Measurements from ENCODE around the gene SIL1. TPM values are rescaled to one million over a fixed set of nuclear protein-coding genes. Genes with fewer than 3 reads are reported as not detected.

Gene SIL1
- total and polyA plus RNA-seq, 9 of the 15 experiments (the other 6 are each of a cell fraction or from before 2014, with no cell fraction given), result 1.3 to 30.5 (median 18.1) TPM

- H3K9me3 ChIP-seq (replicated peaks; ENCODE audit: control insufficient read depth, insufficient read depth, low read depth, low read length), result no peaks in the 10 kb centered on the region
- no peaks in the 10 kb centered on the region for H4K20me1 ChIP-seq (replicated peaks; ENCODE audit: control insufficient read depth, insufficient read depth, low read length)
- no peak for TF ChIP-seq ZNF780A (CRISPR knock-in tag; IDR thresholded peaks at IDR 0.05)
- TF ChIP-seq BMI1 (IDR thresholded peaks at IDR 0.05; ENCODE audit: low read length), result no peak
- no peak for TF ChIP-seq MEF2D (tag; conservative IDR thresholded peaks at IDR 0.05; ENCODE audit: low read depth)
- no peak for TF ChIP-seq LARP7 (IDR thresholded peaks at IDR 0.05)
- TF ChIP-seq NFE2 (IDR thresholded peaks at IDR 0.05; ENCODE audit: low read depth), result no peak
- no peak for TF ChIP-seq ETV1 (tag; conservative IDR thresholded peaks at IDR 0.05; ENCODE audit: low read depth)
- no peak for TF ChIP-seq ZNF143 (CRISPR knock-in tag; IDR thresholded peaks at IDR 0.05)
- 0% methylated on average over 2 of the region's 2 CpGs for WGBS (ENCODE audit: insufficient coverage, low coverage, missing lambda C conversion rate)
- H3K9me1 ChIP-seq (ENCODE audit: control insufficient read depth, insufficient read depth, low read length), result no peaks in the 10 kb centered on the region
- H3K79me2 ChIP-seq (ENCODE audit: control insufficient read depth, insufficient read depth, low read length), result no peaks in the 10 kb centered on the region
- DNase-seq (ENCODE audit: extremely low read depth in 1 of 4, low spot score in 3 of 4) (no peak), FAIRE-seq (no peak), ATAC-seq (no peak)
- no peaks in the 10 kb centered on the region for H3K36me3 ChIP-seq (ENCODE audit: control insufficient read depth, insufficient read depth, low read length)
- H3K4me1 ChIP-seq (replicated peaks in 1 of 2; ENCODE audit: control insufficient read depth in 2 of 2, insufficient read depth in 2 of 2, low read length in 2 of 2), result no peaks in the 10 kb centered on the region; a peak in 2 of 5 replicates
- ChIA-PET CTCF (ENCODE audit: low intra/inter-chr PET ratio) (no interaction called here), POLR2A (no interaction called here)
- in situ Hi-C loops (cut with MboI) (no loop called here), intact Hi-C loops (cut with micrococcal nuclease) (no loop called here)
- no peak overlapping the region for H2AFZ ChIP-seq (ENCODE audit: low read depth, low read length)
- H3K4me3 ChIP-seq, result no peak overlapping the region
- H3K27me3 ChIP-seq (ENCODE audit: control insufficient read depth in 2 of 2, insufficient read depth in 2 of 2, low read length in 2 of 2), result peaks cover 4 to 13% of the 10 kb centered on the region in 2 experiments; a peak in 1 of 5 replicates
- no peak overlapping the region for H3K27ac ChIP-seq (ENCODE audit: extremely low read depth, low read depth, low read length)
- no TSS peak for BruUV-seq (replicated peaks)
- no peak overlapping the region for H3K9ac ChIP-seq (ENCODE audit: insufficient read depth in 1 of 2, low read depth in 2 of 2, low read length in 2 of 2)
- H3K4me2 ChIP-seq (ENCODE audit: insufficient read depth, low read length), result no peak overlapping the region
Measured at GRCh38 chr5:139204196-139204595, 6.0 kb upstream of the SIL1 start.

- Histone ChIP-seq H3K9me1 (ENCODE audit: control insufficient read depth, insufficient read depth, low read length) (no peaks in the 10 kb centered on the region), H3K9ac (ENCODE audit: insufficient read depth in 1 of 2, low read depth in 2 of 2, low read length in 2 of 2) (no peak overlapping the region), H3K9me3 (replicated peaks; ENCODE audit: control insufficient read depth, insufficient read depth, low read depth, low read length) (no peaks in the 10 kb centered on the region), H3K27ac (ENCODE audit: extremely low read depth, low read depth, low read length) (no peak overlapping the region), H3K36me3 (ENCODE audit: control insufficient read depth, insufficient read depth, low read length) (peaks cover 8% of the 10 kb centered on the region; the same call in 2 of the 3 replicates), H3K4me2 (ENCODE audit: insufficient read depth, low read length) (no peak overlapping the region), H3K79me2 (ENCODE audit: control insufficient read depth, insufficient read depth, low read length) (peaks cover 20% of the 10 kb centered on the region), H3K4me1 (replicated peaks in 1 of 2; ENCODE audit: control insufficient read depth in 2 of 2, insufficient read depth in 2 of 2, low read length in 2 of 2) (peaks cover 7 to 9% of the 10 kb centered on the region in 2 experiments; a peak in 3 of 5 replicates), H3K27me3 (ENCODE audit: control insufficient read depth in 2 of 2, insufficient read depth in 2 of 2, low read length in 2 of 2) (0 out of 5 replicates have a peak, but pooled peaks cover 0 to 5% of the 10 kb centered on the region in 2 experiments), H3K4me3 (no peak overlapping the region), H2AFZ (ENCODE audit: low read depth, low read length) (no peak overlapping the region; the same call in 1 of the 2 replicates), H4K20me1 (replicated peaks; ENCODE audit: control insufficient read depth, insufficient read depth, low read length) (no peaks in the 10 kb centered on the region)
- ATAC-seq (no peak), FAIRE-seq (no peak), DNase-seq (ENCODE audit: extremely low read depth in 1 of 4, low spot score in 3 of 4) (no peak)
- BruUV-seq (replicated peaks), result no TSS peak
- WGBS (ENCODE audit: insufficient coverage, low coverage, missing lambda C conversion rate), result 80% methylated on average over 3 of the region's 4 CpGs
- ChIA-PET CTCF (ENCODE audit: low intra/inter-chr PET ratio) (no interaction called here), POLR2A (interaction anchor here (0.8 to 1.1 kb wide), 2 partner anchors 29 to 77 kb away, joined by 3 read pairs; no protein-coding TSS in a partner anchor)
- in situ Hi-C loops (cut with MboI), result no loop called here
- intact Hi-C loops (cut with micrococcal nuclease), result no loop called here
- TF ChIP-seq TRIM28 (IDR thresholded peaks at IDR 0.05) (no peak), BHLHE40 (IDR thresholded peaks at IDR 0.05; ENCODE audit: low read length) (no peak), ID3 (CRISPR knock-in tag; IDR thresholded peaks at IDR 0.05) (no peak), ID3 (tag; IDR thresholded peaks at IDR 0.05) (no peak), KAT2B (IDR thresholded peaks at IDR 0.05; ENCODE audit: low read depth, low read length) (no peak), RERE (CRISPR knock-in tag; IDR thresholded peaks at IDR 0.05; ENCODE audit: borderline replicate concordance) (no peak)
Measured at GRCh38 chr5:139199321-139199720, 1.2 kb upstream of the SIL1 start.
